A549 (cell line): ENCODE measurements around the gene GALNTL6.

Source experiments
- CTCF ChIP-seq: fragments of >200 bp; sonication (Bioruptor Twin); formaldehyde crosslinking; IDR thresholded peaks from 3 replicates; pipeline ENCODE4 v1.5.1; 2016
- EP300 ChIP-seq, 2 experiments: fragments of >200 bp; sonication (Bioruptor Twin); formaldehyde crosslinking; IDR thresholded peaks; 2 replicates in 1 of 2; 3 replicates in 1 of 2; pipeline ENCODE4 v1.6.1; 2016 to 2017
- HOXB13 ChIP-seq: fragments of 250-450 bp; sonication (Bioruptor Pico); IDR thresholded peaks from 2 replicates; pipeline ENCODE4 v1.5.0; 2020; ENCODE audit warnings: low read depth, mild to moderate bottlenecking, moderate library complexity
- MAX ChIP-seq: IDR thresholded peaks from 2 replicates; pipeline ENCODE4 v1.6.1; 2012
- NR3C1 ChIP-seq: fragments of >200 bp; sonication (Bioruptor Twin); formaldehyde crosslinking; IDR thresholded peaks from 3 replicates; pipeline ENCODE4 v1.6.1; 2017
- PHF8 ChIP-seq: fragments of 200-600 bp; sonication (generic); IDR thresholded peaks from 2 replicates; pipeline ENCODE4 v1.6.1; 2016; ENCODE audit warnings: low read depth, mild to moderate bottlenecking, antibody characterized with exemption, moderate library complexity, borderline replicate concordance
- POLR2A ChIP-seq: IDR thresholded peaks from 2 replicates; pipeline ENCODE4 v1.6.1; 2012; ENCODE audit warnings: mild to moderate bottlenecking, low read length
- REST ChIP-seq: fragments of 200-600 bp; sonication (generic); IDR thresholded peaks from 2 replicates; pipeline ENCODE4 v1.6.1; 2016; ENCODE audit warnings: antibody characterized with exemption, mild to moderate bottlenecking, moderate library complexity
- RNF2 ChIP-seq: fragments of 200-600 bp; sonication (generic); IDR thresholded peaks from 2 replicates; pipeline ENCODE4 v1.6.1; 2016; ENCODE audit warnings: low read depth, mild to moderate bottlenecking, antibody characterized with exemption, moderate library complexity, borderline replicate concordance
- SMC3 ChIP-seq: fragments of >200 bp; sonication (Bioruptor Twin); formaldehyde crosslinking; IDR thresholded peaks from 3 replicates; pipeline ENCODE4 v1.6.1; 2018; ENCODE audit warnings: inconsistent platforms

- TF ChIP-seq CTCF: no peak
- TF ChIP-seq SMC3: no peak
- no peak for TF ChIP-seq POLR2A
- TF ChIP-seq HOXB13 (CRISPR knock-in tag): no peak
- no peak for TF ChIP-seq MAX
- no peak for TF ChIP-seq PHF8
- no peak for TF ChIP-seq EP300 (IDR thresholded peaks at IDR 0.05)
- no peak for TF ChIP-seq NR3C1
- TF ChIP-seq RNF2: no peak
- TF ChIP-seq REST: no peak
Measured at GRCh38 chr4:172578712-172579111, 765.5 kb downstream of the GALNTL6 start.
